ENCODE measurements around the gene RHOBTB3. TPM values are rescaled to one million over a fixed set of nuclear protein-coding genes. Genes with fewer than 3 reads are reported as not detected.
"Not testable (repeated sequence)": the region's sequence is repeated elsewhere in the genome, so short reads cannot be mapped to it uniquely, and the experiment has no call there.

The RHOBTB3 gene
- total and polyA plus RNA-seq, 8 donors: 26.5 to 93.0 (median 64.1) TPM

GRCh38 chr5:95836544-95836943 is 105.4 kb downstream of the RHOBTB3 start:
- Histone ChIP-seq H3K4me3 (peak overlapping the region in 1 of 2 donors; percentile 52), H3K27me3 (no peaks in the 10 kb centered on the region), H3K27ac (peak overlapping the region; percentile 93 to 94), H3K4me1 (peaks cover 19 to 68% of the 10 kb centered on the region in 2 donors), H3K9me3 (no peaks in the 10 kb centered on the region), H3K36me3 (no peaks in the 10 kb centered on the region)
- no peak for DNase-seq
- no peak for TF ChIP-seq CTCF (IDR thresholded peaks at IDR 0.05)
- peak; percentile 7 for ATAC-seq
- intact Hi-C loops (cut with DNase I): no loop called here

- H3K4me3 ChIP-seq; H3K9me3 ChIP-seq; intact Hi-C loops (cut with DNase I); DNase-seq; ATAC-seq; H3K36me3 ChIP-seq; H3K27me3 ChIP-seq: not testable (repeated sequence)
- H3K27ac ChIP-seq: peak overlapping the region in 1 of 2 donors; percentile 94
- H3K4me1 ChIP-seq: peaks cover 22 to 72% of the 10 kb centered on the region in 2 donors
These were observed 105.8 kb downstream of the RHOBTB3 start for GRCh38 chr5:95836971-95837370.

- H3K4me3 ChIP-seq: no peak overlapping the region
- TF ChIP-seq CTCF (IDR thresholded peaks at IDR 0.05): no peak
- H3K4me1 ChIP-seq: peaks cover 28 to 77% of the 10 kb centered on the region in 2 donors
- no peak for ATAC-seq
- H3K27me3 ChIP-seq: no peaks in the 10 kb centered on the region
- intact Hi-C loops (cut with DNase I): no loop called here
- H3K9me3 ChIP-seq: no peaks in the 10 kb centered on the region
- H3K36me3 ChIP-seq: no peaks in the 10 kb centered on the region
- no peak for DNase-seq
- H3K27ac ChIP-seq: no peak overlapping the region
These were observed 106.4 kb downstream of the RHOBTB3 start for GRCh38 chr5:95837492-95837891.

DNA sequence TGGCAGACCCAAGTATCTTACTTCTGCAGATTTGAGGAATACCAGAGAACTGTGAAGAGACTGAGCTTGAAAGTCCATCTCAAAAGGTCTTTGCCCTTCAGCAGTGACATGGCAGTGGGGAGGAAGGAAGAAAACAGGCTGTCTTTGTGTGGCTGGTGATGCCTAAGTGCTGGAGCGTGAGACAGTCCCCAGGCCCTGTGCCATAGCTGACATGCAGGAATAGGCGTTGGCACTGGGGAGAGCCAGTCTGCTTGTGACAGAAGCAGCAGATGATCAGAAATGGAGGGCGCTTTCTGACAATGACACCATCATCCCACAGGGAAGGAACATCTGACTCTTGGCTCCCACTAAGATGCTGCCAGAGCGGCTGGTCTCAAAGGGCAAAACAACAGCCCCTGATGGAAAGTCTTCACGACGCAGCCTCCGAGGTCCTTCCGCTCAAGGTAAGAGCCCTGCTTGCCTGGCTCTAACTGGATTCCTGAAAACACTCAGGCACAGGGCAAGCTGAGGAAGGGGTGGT is 106.9 kb downstream of the RHOBTB3 start:
- Histone ChIP-seq H3K27me3 (no peaks in the 10 kb centered on the region), H3K27ac (no peak overlapping the region), H3K4me3 (no peak overlapping the region), H3K4me1 (peaks cover 28 to 79% of the 10 kb centered on the region in 2 donors), H3K36me3 (no peaks in the 10 kb centered on the region), H3K9me3 (no peaks in the 10 kb centered on the region)
- intact Hi-C loops (cut with DNase I): no loop called here
- ATAC-seq (no peak), DNase-seq (no peak)
- TF ChIP-seq CTCF (IDR thresholded peaks at IDR 0.05): no peak

- Histone ChIP-seq H3K27ac (peak overlapping the region in 1 of 2 donors; percentile 52), H3K4me1 (peaks cover 28 to 79% of the 10 kb centered on the region in 2 donors), H3K4me3 (no peak overlapping the region), H3K36me3 (no peaks in the 10 kb centered on the region), H3K27me3 (no peaks in the 10 kb centered on the region), H3K9me3 (no peaks in the 10 kb centered on the region)
- no peak for ATAC-seq
- intact Hi-C loops (cut with DNase I): no loop called here
- no peak for DNase-seq
- no peak for TF ChIP-seq CTCF (IDR thresholded peaks at IDR 0.05)
These were observed 107.4 kb downstream of the RHOBTB3 start for GRCh38 chr5:95838556-95838955.

DNA sequence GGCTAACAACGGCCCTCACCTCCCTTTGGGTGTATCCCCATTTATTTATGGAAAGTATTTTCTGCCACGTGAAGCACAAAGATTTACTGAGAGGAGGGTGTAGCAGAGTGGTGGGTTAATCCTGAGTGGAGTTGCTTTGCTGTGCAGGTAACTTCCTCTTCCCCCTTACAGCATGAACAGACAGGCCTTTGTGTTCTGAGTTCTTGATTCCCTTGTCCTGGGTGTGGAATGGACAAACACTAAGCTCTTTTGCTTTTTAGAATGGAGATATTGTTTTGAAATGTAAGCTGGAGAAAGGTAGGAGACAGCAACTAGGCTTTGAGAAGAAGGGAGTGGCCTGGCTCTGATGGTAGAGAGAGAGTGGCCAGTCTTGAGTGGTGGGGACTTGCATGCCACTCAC is 108.5 kb downstream of the RHOBTB3 start:
- intact Hi-C loops (cut with DNase I): loop anchor here (5.0 to 10.0 kb wide), 3 partner anchors 55 to 172 kb away; no protein-coding TSS in a partner anchor
- no peak for TF ChIP-seq CTCF (IDR thresholded peaks at IDR 0.05)
- Histone ChIP-seq H3K4me3 (no peak overlapping the region), H3K27ac (peak overlapping the region in 1 of 2 donors; percentile 85), H3K9me3 (no peaks in the 10 kb centered on the region), H3K36me3 (no peaks in the 10 kb centered on the region), H3K27me3 (no peaks in the 10 kb centered on the region), H3K4me1 (peaks cover 23 to 80% of the 10 kb centered on the region in 2 donors)
- no peak for ATAC-seq
- no peak for DNase-seq
